Astrocyte (in vitro differentiated cells and primary cell): ENCODE results near the gene KRT40. TPM values are rescaled to one million over a fixed set of nuclear protein-coding genes. Genes with fewer than 3 reads are reported as not detected.

Experiments used
- DNase-seq: peaks from one replicate; pipeline ENCODE4 v3.0.0-alpha.2; 2010; ENCODE audit warnings: low read depth
- FAIRE-seq: peaks from 2 replicates; lab custom pipeline; 2011; peaks lifted over from hg19 to GRCh38; lab: Jason Lieb, UNC
- H2AFZ ChIP-seq: 2 replicates; pipeline ENCODE4 v1.6.0; 2012; ENCODE audit warnings: low read depth, low read length, inconsistent platforms
- H3K27ac ChIP-seq: 2 replicates; pipeline ENCODE4 v1.5.1; 2011; ENCODE audit warnings: low read depth, low read length, inconsistent platforms
- H3K27me3 ChIP-seq: 2 replicates; pipeline ENCODE4 v1.6.0; 2011; ENCODE audit warnings: low read length, inconsistent platforms; ENCODE audit not compliant: insufficient read depth
- H3K36me3 ChIP-seq: 2 replicates; pipeline ENCODE4 v1.5.1; 2011; ENCODE audit warnings: low read length, inconsistent platforms; ENCODE audit not compliant: insufficient read depth
- H3K4me1 ChIP-seq: 2 replicates; pipeline ENCODE4 v1.5.1; 2011; ENCODE audit warnings: low read length, inconsistent platforms; ENCODE audit not compliant: insufficient read depth
- H3K4me2 ChIP-seq: 2 replicates; pipeline ENCODE4 v1.6.0; 2012; ENCODE audit warnings: low read length, inconsistent platforms
- H3K4me3 ChIP-seq: 2 replicates; pipeline ENCODE4 v1.5.1; 2011; ENCODE audit warnings: low read depth, mild to moderate bottlenecking, low read length, inconsistent platforms; ENCODE audit not compliant: insufficient read depth
- H3K79me2 ChIP-seq: 2 replicates; pipeline ENCODE4 v1.6.0; 2012; ENCODE audit warnings: mild to moderate bottlenecking, low read length, inconsistent platforms; ENCODE audit not compliant: insufficient read depth
- H3K9ac ChIP-seq: 2 replicates; pipeline ENCODE4 v1.6.0; 2012; ENCODE audit warnings: mild to moderate bottlenecking, low read length, inconsistent platforms
- H3K9me3 ChIP-seq: 2 replicates; pipeline ENCODE4 v1.5.1; 2012; ENCODE audit warnings: low read depth, mild to moderate bottlenecking, low read length, inconsistent platforms; ENCODE audit not compliant: insufficient read depth
- H4K20me1 ChIP-seq: 2 replicates; pipeline ENCODE4 v1.6.0; 2012; ENCODE audit warnings: low read length, inconsistent platforms; ENCODE audit not compliant: insufficient read depth
- H3K27ac Mint-ChIP-seq: one replicate; pipeline ENCODE4 v1.8.0; 2021; ENCODE audit warnings: mild to moderate bottlenecking, mixed read lengths; ENCODE audit not compliant: unreplicated experiment
- H3K27me3 Mint-ChIP-seq: one replicate; pipeline ENCODE4 v1.8.0; 2021; ENCODE audit warnings: low read depth, mixed read lengths; ENCODE audit not compliant: unreplicated experiment
- H3K36me3 Mint-ChIP-seq: one replicate; pipeline ENCODE4 v1.8.0; 2021; ENCODE audit warnings: low read depth, mixed read lengths; ENCODE audit not compliant: unreplicated experiment
- H3K4me1 Mint-ChIP-seq: one replicate; pipeline ENCODE4 v1.8.0; 2021; ENCODE audit warnings: low read depth, mixed read lengths; ENCODE audit not compliant: unreplicated experiment
- H3K4me3 Mint-ChIP-seq: one replicate; pipeline ENCODE4 v1.8.0; 2021; ENCODE audit warnings: mild to moderate bottlenecking, moderate library complexity, mixed read lengths; ENCODE audit not compliant: unreplicated experiment
- H3K9me3 Mint-ChIP-seq: one replicate; pipeline ENCODE4 v1.8.0; 2021; ENCODE audit warnings: mild to moderate bottlenecking, mixed read lengths; ENCODE audit not compliant: unreplicated experiment
- EZH2 ChIP-seq: IDR thresholded peaks from 2 replicates; pipeline ENCODE4 v1.6.1; 2012; ENCODE audit warnings: mild to moderate bottlenecking, low read length, inconsistent platforms; ENCODE audit not compliant: insufficient read depth
- total RNA-seq: library from RNA; stranded (reverse); gene quantifications from 2 replicates; pipeline ENCODE4 v1.2.1, GENCODE V29; 2021
- TF ChIP-seq, protein P1 (sequence below): IDR thresholded peaks from 2 replicates; pipeline ENCODE4 v1.5.1; 2011; ENCODE audit warnings: low read depth, mild to moderate bottlenecking, inconsistent platforms, low read length, moderate library complexity; ENCODE audit not compliant: insufficient read depth

KRT40 gene
- total RNA-seq, 1 donor from 2014 or later, result not detected

DNA sequence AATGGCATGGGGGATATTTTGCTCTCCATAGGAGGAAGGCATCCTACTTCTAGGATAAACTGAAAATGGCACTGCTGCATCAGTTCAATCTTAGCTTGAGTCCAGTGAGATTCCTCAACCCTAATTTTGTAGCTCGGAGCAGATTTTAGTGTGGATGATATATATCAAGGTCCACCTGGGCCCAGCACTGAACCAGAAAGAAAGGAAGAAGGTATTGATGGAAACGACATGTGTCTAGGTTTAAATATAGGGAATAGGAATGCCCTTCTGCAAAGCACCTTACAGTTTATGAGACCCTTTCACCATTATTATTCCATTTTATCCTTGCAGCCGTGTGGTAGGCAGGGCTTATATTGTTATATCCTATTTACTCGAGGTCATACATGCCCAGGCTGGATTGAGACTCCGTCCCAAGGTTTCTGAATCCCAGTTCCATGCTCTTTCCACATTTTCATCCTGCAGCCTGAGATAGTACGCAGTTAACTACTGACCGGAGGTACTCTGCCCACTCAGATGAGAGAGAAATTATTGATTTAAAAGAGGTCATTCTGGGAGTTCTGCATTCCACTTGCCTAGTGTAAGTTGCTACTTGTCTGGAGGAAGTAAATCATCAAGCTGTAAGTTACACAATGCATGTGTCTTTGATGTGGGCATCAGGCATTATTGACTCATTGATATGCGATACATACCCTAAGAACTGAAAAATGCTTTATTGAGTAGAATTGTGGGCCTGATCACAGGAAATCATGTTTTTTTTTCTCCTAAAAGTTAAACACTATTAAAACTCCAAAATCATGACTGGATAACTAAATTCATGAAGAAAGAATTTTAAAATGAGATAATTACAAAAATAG lies 27.5 kb downstream of the KRT40 start:
- H4K20me1 ChIP-seq, result no peaks in the 10 kb centered on the region
- no peak overlapping the region for H3K4me3 Mint-ChIP-seq
- H2AFZ ChIP-seq, result no peak overlapping the region
- DNase-seq (peak; percentile 100), FAIRE-seq (peak; percentile 93)
- H3K36me3 Mint-ChIP-seq, result no peaks in the 10 kb centered on the region
- H3K36me3 ChIP-seq, result no peaks in the 10 kb centered on the region
- peak overlapping the region; percentile 92 for H3K27ac ChIP-seq
- peaks cover 54% of the 10 kb centered on the region for H3K4me1 Mint-ChIP-seq
- H3K9ac ChIP-seq, result peak overlapping the region; percentile 73
- no peak overlapping the region for H3K4me3 ChIP-seq
- TF ChIP-seq EZH2, result no peak
- TF ChIP-seq, protein P1, sequence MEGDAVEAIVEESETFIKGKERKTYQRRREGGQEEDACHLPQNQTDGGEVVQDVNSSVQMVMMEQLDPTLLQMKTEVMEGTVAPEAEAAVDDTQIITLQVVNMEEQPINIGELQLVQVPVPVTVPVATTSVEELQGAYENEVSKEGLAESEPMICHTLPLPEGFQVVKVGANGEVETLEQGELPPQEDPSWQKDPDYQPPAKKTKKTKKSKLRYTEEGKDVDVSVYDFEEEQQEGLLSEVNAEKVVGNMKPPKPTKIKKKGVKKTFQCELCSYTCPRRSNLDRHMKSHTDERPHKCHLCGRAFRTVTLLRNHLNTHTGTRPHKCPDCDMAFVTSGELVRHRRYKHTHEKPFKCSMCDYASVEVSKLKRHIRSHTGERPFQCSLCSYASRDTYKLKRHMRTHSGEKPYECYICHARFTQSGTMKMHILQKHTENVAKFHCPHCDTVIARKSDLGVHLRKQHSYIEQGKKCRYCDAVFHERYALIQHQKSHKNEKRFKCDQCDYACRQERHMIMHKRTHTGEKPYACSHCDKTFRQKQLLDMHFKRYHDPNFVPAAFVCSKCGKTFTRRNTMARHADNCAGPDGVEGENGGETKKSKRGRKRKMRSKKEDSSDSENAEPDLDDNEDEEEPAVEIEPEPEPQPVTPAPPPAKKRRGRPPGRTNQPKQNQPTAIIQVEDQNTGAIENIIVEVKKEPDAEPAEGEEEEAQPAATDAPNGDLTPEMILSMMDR, result no peak
- peak overlapping the region; percentile 35 for H3K4me2 ChIP-seq
- peak overlapping the region; percentile 72 for H3K27ac Mint-ChIP-seq
- peaks cover 54% of the 10 kb centered on the region for H3K4me1 ChIP-seq
- no peaks in the 10 kb centered on the region for H3K9me3 Mint-ChIP-seq
- H3K79me2 ChIP-seq, result no peaks in the 10 kb centered on the region
- H3K27me3 Mint-ChIP-seq, result no peaks in the 10 kb centered on the region
- H3K27me3 ChIP-seq, result no peaks in the 10 kb centered on the region
- no peaks in the 10 kb centered on the region for H3K9me3 ChIP-seq

- no peak overlapping the region for H3K27ac Mint-ChIP-seq
- H3K4me3 ChIP-seq, result no peak overlapping the region
- FAIRE-seq, result peak; percentile 86
Measured at GRCh38 chr17:40953881-40954280, 30.2 kb downstream of the KRT40 start.

More at GRCh38 chr17:40953881-40954280, 30.2 kb downstream of the KRT40 start:
- Histone ChIP-seq H3K4me2 (peak overlapping the region; percentile 33), H3K9ac (peak overlapping the region; percentile 73), H4K20me1 (no peaks in the 10 kb centered on the region), H3K4me1 (peaks cover 54% of the 10 kb centered on the region), H3K27me3 (no peaks in the 10 kb centered on the region), H3K79me2 (no peaks in the 10 kb centered on the region), H3K36me3 (no peaks in the 10 kb centered on the region), H2AFZ (no peak overlapping the region), H3K27ac (peak overlapping the region; percentile 92), H3K9me3 (no peaks in the 10 kb centered on the region)
- no peaks in the 10 kb centered on the region for H3K36me3 Mint-ChIP-seq
- TF ChIP-seq EZH2, result no peak
- TF ChIP-seq, protein P1, result no peak
- peak; percentile 97 for DNase-seq
- H3K27me3 Mint-ChIP-seq, result no peaks in the 10 kb centered on the region
- H3K4me3 Mint-ChIP-seq, result no peak overlapping the region
- no peaks in the 10 kb centered on the region for H3K9me3 Mint-ChIP-seq
- H3K4me1 Mint-ChIP-seq, result peaks cover 55% of the 10 kb centered on the region
